SU-DHL-6 (cell line): ENCODE measurements around the gene RBP7.

Source experiments
- H2AFZ ChIP-seq: fragments of 200-600 bp; sonication (generic); 2 replicates; pipeline ENCODE4 v1.6.1; 2014; ENCODE audit warnings: low read depth, mild to moderate bottlenecking, moderate library complexity, mixed read lengths, antibody characterized with exemption, low read length; ENCODE audit not compliant: severe bottlenecking
- H3F3A ChIP-seq: fragments of 200-600 bp; shearing (Covaris generic); 2 replicates; pipeline ENCODE4 v1.6.0; 2016; ENCODE audit warnings: antibody characterized with exemption, mild to moderate bottlenecking; ENCODE audit not compliant: insufficient read depth
- H3K27ac ChIP-seq: fragments of 200-600 bp; sonication (generic); 2 replicates; pipeline ENCODE4 v1.5.1; 2016; ENCODE audit warnings: low read depth, mild to moderate bottlenecking, low read length, moderate library complexity, mixed read lengths
- H3K27me3 ChIP-seq: fragments of 200-600 bp; sonication (generic), shearing (Covaris generic); 2 replicates; pipeline ENCODE4 v1.6.0; 2014; ENCODE audit warnings: mild to moderate bottlenecking, low read length
- H3K36me3 ChIP-seq: fragments of 200-600 bp; sonication (generic); 2 replicates; pipeline ENCODE4 v1.6.1; 2014; ENCODE audit warnings: mild to moderate bottlenecking, low read length, mixed read lengths
- H3K4me2 ChIP-seq: fragments of 300-600, 200-600 bp; shearing (Covaris generic), sonication (generic); 2 replicates; pipeline ENCODE4 v1.6.0; 2014; ENCODE audit warnings: low read length, low read depth, mild to moderate bottlenecking; ENCODE audit not compliant: poor library complexity, severe bottlenecking
- H3K4me3 ChIP-seq: fragments of 200-600 bp; sonication (generic); 2 replicates; pipeline ENCODE4 v1.5.1; 2014; ENCODE audit warnings: antibody characterized with exemption, low read length, mild to moderate bottlenecking, mixed read lengths; ENCODE audit not compliant: insufficient read depth, poor library complexity, severe bottlenecking
- H3K79me2 ChIP-seq: fragments of 200-600 bp; sonication (generic); 2 replicates; pipeline ENCODE4 v1.6.1; 2014; ENCODE audit warnings: mild to moderate bottlenecking, low read length, moderate library complexity; ENCODE audit not compliant: insufficient read depth
- H3K9ac ChIP-seq: fragments of 200-600 bp; sonication (generic); 2 replicates; pipeline ENCODE4 v1.7.0; 2014; ENCODE audit warnings: mild to moderate bottlenecking, low read length
- H3K9me2 ChIP-seq: fragments of 200-600 bp; sonication (generic); replicated peaks from 2 replicates; pipeline ENCODE4 v1.6.1; 2014; ENCODE audit warnings: low read length; ENCODE audit not compliant: insufficient read depth
- H3K9me3 ChIP-seq: fragments of 200-600 bp; sonication (generic); 2 replicates; pipeline ENCODE4 v1.6.1; 2014; ENCODE audit warnings: low read length, mixed read lengths; ENCODE audit not compliant: insufficient read depth
- H4K20me1 ChIP-seq: fragments of 200-600 bp; sonication (generic); 2 replicates; pipeline ENCODE4 v1.6.1; 2014; ENCODE audit warnings: low read depth, mild to moderate bottlenecking, antibody characterized with exemption, low read length, moderate library complexity, mixed read lengths
- EZH2phosphoT487 ChIP-seq: fragments of 200-600 bp; sonication (generic), shearing (Covaris generic); conservative IDR thresholded peaks from 2 replicates; pipeline ENCODE4 v1.6.1; 2018; ENCODE audit warnings: mild to moderate bottlenecking, antibody characterized with exemption, low read length, moderate library complexity, mixed read lengths
- TF ChIP-seq, protein P1 (sequence below): fragments of 200-600 bp; sonication (generic); IDR thresholded peaks from one replicate; pipeline ENCODE4 v1.5.1; 2017; ENCODE audit warnings: antibody characterized with exemption, mild to moderate bottlenecking, low read length, moderate library complexity; ENCODE audit not compliant: insufficient read depth, poor library complexity, severe bottlenecking

The RBP7 gene

DNA sequence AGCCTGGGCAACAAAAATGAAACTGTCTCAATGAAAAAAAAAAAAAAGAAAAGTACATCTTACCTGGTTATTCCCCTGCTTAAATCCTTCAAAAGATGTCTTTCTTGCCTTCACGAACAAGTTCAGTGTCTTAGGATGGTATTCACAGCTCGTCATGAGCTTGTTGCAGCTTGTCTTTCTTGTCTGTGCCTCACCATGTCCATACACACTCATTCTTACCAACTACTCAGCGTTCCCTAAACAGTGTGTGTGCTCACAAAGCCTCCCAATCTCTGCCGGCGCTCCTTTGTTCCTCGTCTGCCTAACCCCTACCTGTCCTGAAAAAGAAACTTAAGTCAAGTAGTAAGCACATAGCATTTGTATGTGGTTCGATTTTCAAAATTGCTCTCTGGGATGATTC lies 66.8 kb downstream of the RBP7 start:
- no peaks in the 10 kb centered on the region for H3K79me2 ChIP-seq
- H3F3A ChIP-seq, result no peaks in the 10 kb centered on the region
- no peaks in the 10 kb centered on the region for H3K9me3 ChIP-seq
- no peaks in the 10 kb centered on the region for H3K9me2 ChIP-seq
- H2AFZ ChIP-seq, result no peak overlapping the region
- no peak overlapping the region for H3K4me2 ChIP-seq
- no peaks in the 10 kb centered on the region for H4K20me1 ChIP-seq
- H3K27ac ChIP-seq, result no peak overlapping the region
- H3K4me3 ChIP-seq, result no peak overlapping the region
- H3K27me3 ChIP-seq, result no peaks in the 10 kb centered on the region
- H3K36me3 ChIP-seq, result no peaks in the 10 kb centered on the region
- no peak for TF ChIP-seq EZH2phosphoT487
- TF ChIP-seq, protein P1, sequence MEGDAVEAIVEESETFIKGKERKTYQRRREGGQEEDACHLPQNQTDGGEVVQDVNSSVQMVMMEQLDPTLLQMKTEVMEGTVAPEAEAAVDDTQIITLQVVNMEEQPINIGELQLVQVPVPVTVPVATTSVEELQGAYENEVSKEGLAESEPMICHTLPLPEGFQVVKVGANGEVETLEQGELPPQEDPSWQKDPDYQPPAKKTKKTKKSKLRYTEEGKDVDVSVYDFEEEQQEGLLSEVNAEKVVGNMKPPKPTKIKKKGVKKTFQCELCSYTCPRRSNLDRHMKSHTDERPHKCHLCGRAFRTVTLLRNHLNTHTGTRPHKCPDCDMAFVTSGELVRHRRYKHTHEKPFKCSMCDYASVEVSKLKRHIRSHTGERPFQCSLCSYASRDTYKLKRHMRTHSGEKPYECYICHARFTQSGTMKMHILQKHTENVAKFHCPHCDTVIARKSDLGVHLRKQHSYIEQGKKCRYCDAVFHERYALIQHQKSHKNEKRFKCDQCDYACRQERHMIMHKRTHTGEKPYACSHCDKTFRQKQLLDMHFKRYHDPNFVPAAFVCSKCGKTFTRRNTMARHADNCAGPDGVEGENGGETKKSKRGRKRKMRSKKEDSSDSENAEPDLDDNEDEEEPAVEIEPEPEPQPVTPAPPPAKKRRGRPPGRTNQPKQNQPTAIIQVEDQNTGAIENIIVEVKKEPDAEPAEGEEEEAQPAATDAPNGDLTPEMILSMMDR, result no peak
- no peak overlapping the region for H3K9ac ChIP-seq

DNA sequence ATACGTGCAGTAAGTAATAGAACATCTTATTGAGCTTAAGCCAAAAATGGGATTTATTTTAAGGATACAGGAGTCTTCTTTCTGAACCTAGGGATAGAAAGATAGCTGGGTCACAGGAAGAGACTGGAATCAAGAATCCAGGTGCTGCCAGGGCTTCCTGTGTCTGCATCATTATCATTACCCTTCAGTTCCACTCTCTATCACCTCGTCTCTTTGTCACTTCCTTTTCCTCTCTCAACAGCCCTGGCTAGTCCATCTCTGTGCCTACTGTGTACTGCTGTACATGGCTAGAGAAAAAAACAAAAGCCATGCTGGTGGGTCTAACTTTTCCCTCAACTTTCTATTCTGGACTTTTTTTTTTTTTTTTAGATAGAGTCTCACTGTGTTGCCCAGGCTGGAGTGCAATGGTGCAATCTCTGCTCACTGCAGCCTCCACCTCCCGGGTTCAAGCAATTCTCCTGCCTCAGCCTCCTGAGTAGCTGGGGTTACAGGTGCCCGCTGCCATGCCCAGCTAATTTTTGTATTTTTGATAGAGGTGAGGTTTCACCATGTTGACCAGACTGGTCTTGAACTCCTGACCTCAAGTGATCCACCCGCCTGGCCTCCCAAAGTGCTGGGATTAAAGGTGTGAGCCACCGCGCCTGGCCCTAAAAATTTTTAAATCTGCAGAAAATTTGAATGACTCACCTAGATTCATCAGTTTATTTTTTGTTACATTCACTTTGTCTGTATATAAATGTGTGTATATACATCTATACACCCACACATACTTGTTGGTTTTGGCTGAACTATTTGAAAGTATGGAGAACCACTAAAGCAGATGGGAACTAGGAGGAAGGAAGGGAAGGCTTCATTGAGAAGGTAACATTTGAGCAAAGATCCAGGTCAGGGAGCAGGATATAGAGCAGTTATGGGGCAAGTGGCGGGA lies 67.7 kb downstream of the RBP7 start:
- Histone ChIP-seq H3F3A (no peaks in the 10 kb centered on the region), H3K4me3 (no peak overlapping the region), H3K9ac (no peak overlapping the region), H3K27ac (no peak overlapping the region), H3K27me3 (no peaks in the 10 kb centered on the region), H3K9me3 (no peaks in the 10 kb centered on the region), H3K4me2 (no peak overlapping the region), H3K79me2 (no peaks in the 10 kb centered on the region), H3K9me2 (no peaks in the 10 kb centered on the region), H2AFZ (no peak overlapping the region), H4K20me1 (no peaks in the 10 kb centered on the region), H3K36me3 (no peaks in the 10 kb centered on the region)
- TF ChIP-seq, protein P1, result no peak
- no peak for TF ChIP-seq EZH2phosphoT487

DNA sequence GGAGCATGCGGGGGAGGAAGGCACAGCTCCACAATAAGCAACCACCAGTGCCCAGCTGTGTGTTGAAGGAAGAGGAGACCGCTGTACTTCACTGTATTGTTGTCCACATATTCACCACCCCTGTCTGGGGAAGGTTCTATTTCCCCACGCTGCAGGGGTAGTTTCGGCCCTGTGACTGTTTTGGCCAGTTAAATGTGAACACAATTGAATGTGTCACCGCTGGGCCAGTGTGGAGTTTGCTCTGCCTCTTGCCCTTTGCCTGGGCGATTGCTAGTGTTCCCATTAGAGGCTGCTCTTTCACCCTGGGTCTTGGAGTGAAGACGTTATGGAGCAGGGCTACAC lies 68.3 kb downstream of the RBP7 start:
- no peak overlapping the region for H3K27ac ChIP-seq
- H4K20me1 ChIP-seq, result no peaks in the 10 kb centered on the region
- H3K4me2 ChIP-seq, result no peak overlapping the region

More for the DNA sequence above, 68.3 kb downstream of the RBP7 start:
- no peaks in the 10 kb centered on the region for H3F3A ChIP-seq
- no peak overlapping the region for H2AFZ ChIP-seq
- H3K9ac ChIP-seq, result no peak overlapping the region
- H3K4me3 ChIP-seq, result no peak overlapping the region
- no peaks in the 10 kb centered on the region for H3K9me3 ChIP-seq
- no peaks in the 10 kb centered on the region for H3K9me2 ChIP-seq
- no peaks in the 10 kb centered on the region for H3K79me2 ChIP-seq
- no peaks in the 10 kb centered on the region for H3K27me3 ChIP-seq
- no peaks in the 10 kb centered on the region for H3K36me3 ChIP-seq
- no peak for TF ChIP-seq EZH2phosphoT487
- TF ChIP-seq, protein P1, result no peak
